GM12864 (cell line): Measurements from ENCODE around the gene KCTD14.

Experiments used
- DNase-seq: peaks from one replicate; pipeline ENCODE4 v3.0.0-alpha.2; 2011; ENCODE audit warnings: low read depth
- H3K4me3 ChIP-seq: 2 replicates; pipeline ENCODE4 v1.5.1; 2011; ENCODE audit warnings: mild to moderate bottlenecking, low read depth, low read length, control low read depth
- CTCF ChIP-seq: IDR thresholded peaks from 2 replicates; pipeline ENCODE4 v1.5.1; 2011; ENCODE audit warnings: low read depth, mild to moderate bottlenecking, moderate library complexity, low read length, control low read depth, inconsistent platforms; ENCODE audit errors: missing control alignments

KCTD14 gene

GRCh38 chr11:77966338-77966737 lies 56.7 kb downstream of the KCTD14 start:
- H3K4me3 ChIP-seq: no peak overlapping the region
- DNase-seq: no peak
- TF ChIP-seq CTCF: no peak
